Measurements from ENCODE around the gene PCAT6. TPM values are rescaled to one million over a fixed set of nuclear protein-coding genes. Genes with fewer than 3 reads are reported as not detected.
"Not testable (repeated sequence)": the region's sequence is repeated elsewhere in the genome, so short reads cannot be mapped to it uniquely, and the experiment has no call there.

Gene PCAT6
- total RNA-seq, 1 experiment from 2014 or later: 2.8 TPM

- CTCF ChIA-PET: no interaction called here
- Mint-ChIP-seq H3K4me1 (ENCODE audit: low read depth, unreplicated experiment) (peaks cover 25% of the 10 kb centered on the region), H3K9me3 (ENCODE audit: low read depth, unreplicated experiment) (no peaks in the 10 kb centered on the region), H3K4me3 (ENCODE audit: low read depth, unreplicated experiment) (no peak overlapping the region), H3K36me3 (ENCODE audit: insufficient read depth, unreplicated experiment) (peaks cover 5% of the 10 kb centered on the region), H3K27me3 (ENCODE audit: unreplicated experiment) (no peaks in the 10 kb centered on the region), H3K27ac (ENCODE audit: unreplicated experiment) (no peak overlapping the region)
- TF ChIP-seq CTCF (IDR thresholded peaks at IDR 0.05; ENCODE audit: unreplicated experiment): no peak
- BruUV-seq (replicated peaks): no TSS peak
- intact Hi-C loops (cut with micrococcal nuclease; ENCODE audit: unreplicated experiment): no loop called here
- no peak for DNase-seq
Observed at GRCh38 chr1:202794051-202794740, 16.6 kb upstream of the PCAT6 start.

GRCh38 chr1:202794931-202795330 lies 15.8 kb upstream of the PCAT6 start:
- H3K9me3 Mint-ChIP-seq (ENCODE audit: low read depth, unreplicated experiment); H3K4me3 Mint-ChIP-seq (ENCODE audit: low read depth, unreplicated experiment); H3K27ac Mint-ChIP-seq (ENCODE audit: unreplicated experiment); DNase-seq; H3K27me3 Mint-ChIP-seq (ENCODE audit: unreplicated experiment); H3K36me3 Mint-ChIP-seq (ENCODE audit: insufficient read depth, unreplicated experiment); CTCF ChIA-PET; intact Hi-C loops (cut with micrococcal nuclease; ENCODE audit: unreplicated experiment); BruUV-seq (replicated peaks): not testable (repeated sequence)
- peaks cover 19% of the 10 kb centered on the region for H3K4me1 Mint-ChIP-seq (ENCODE audit: low read depth, unreplicated experiment)

- H3K27ac Mint-ChIP-seq (ENCODE audit: unreplicated experiment): no peak overlapping the region
Observed at GRCh38 chr1:202796670-202797069, 14.1 kb upstream of the PCAT6 start.

GRCh38 chr1:202798260-202798659 lies 12.5 kb upstream of the PCAT6 start:
- no peak overlapping the region for H3K27ac Mint-ChIP-seq (ENCODE audit: unreplicated experiment)

More at GRCh38 chr1:202796670-202797069, 14.1 kb upstream of the PCAT6 start:
- intact Hi-C loops (cut with micrococcal nuclease; ENCODE audit: unreplicated experiment): no loop called here
- Mint-ChIP-seq H3K9me3 (ENCODE audit: low read depth, unreplicated experiment) (no peaks in the 10 kb centered on the region), H3K4me3 (ENCODE audit: low read depth, unreplicated experiment) (no peak overlapping the region), H3K4me1 (ENCODE audit: low read depth, unreplicated experiment) (peaks cover 11% of the 10 kb centered on the region), H3K27me3 (ENCODE audit: unreplicated experiment) (no peaks in the 10 kb centered on the region), H3K36me3 (ENCODE audit: insufficient read depth, unreplicated experiment) (peaks cover 10% of the 10 kb centered on the region)
- CTCF ChIA-PET: no interaction called here
- no peak for DNase-seq
- no peak for TF ChIP-seq CTCF (IDR thresholded peaks at IDR 0.05; ENCODE audit: unreplicated experiment)
- no TSS peak for BruUV-seq (replicated peaks)

More at GRCh38 chr1:202798260-202798659, 12.5 kb upstream of the PCAT6 start:
- H3K4me3 Mint-ChIP-seq (ENCODE audit: low read depth, unreplicated experiment): no peak overlapping the region
- BruUV-seq (replicated peaks): no TSS peak
- CTCF ChIA-PET: no interaction called here
- intact Hi-C loops (cut with micrococcal nuclease; ENCODE audit: unreplicated experiment): no loop called here
- DNase-seq: no peak
- H3K36me3 Mint-ChIP-seq (ENCODE audit: insufficient read depth, unreplicated experiment): peaks cover 14% of the 10 kb centered on the region
- peaks cover 8% of the 10 kb centered on the region for H3K4me1 Mint-ChIP-seq (ENCODE audit: low read depth, unreplicated experiment)
- no peaks in the 10 kb centered on the region for H3K27me3 Mint-ChIP-seq (ENCODE audit: unreplicated experiment)
- TF ChIP-seq CTCF (IDR thresholded peaks at IDR 0.05; ENCODE audit: unreplicated experiment): no peak
- H3K9me3 Mint-ChIP-seq (ENCODE audit: low read depth, unreplicated experiment): no peaks in the 10 kb centered on the region
